GM19240 (cell line): ENCODE data around the gene HSPBP1.
A peak's percentile ranks its signal among the peaks of the same experiment; 100 is the strongest.

Experiments
- DNase-seq: peaks from one replicate; pipeline ENCODE4 v3.0.0; 2011; ENCODE audit warnings: low spot score; ENCODE audit not compliant: insufficient read length

HSPBP1 gene

GRCh38 chr19:55275851-55276719, 3.8 kb downstream of the HSPBP1 start:
- no peak for DNase-seq

GRCh38 chr19:55273978-55274707, 5.8 kb downstream of the HSPBP1 start:
- no peak for DNase-seq

GRCh38 chr19:55272142-55272541, 7.8 kb downstream of the HSPBP1 start:
- DNase-seq: no peak

GRCh38 chr19:55270172-55270942, 9.6 kb downstream of the HSPBP1 start:
- no peak for DNase-seq

- DNase-seq: no peak
Measured at GRCh38 chr19:55269299-55269698, 10.6 kb downstream of the HSPBP1 start.

- DNase-seq: no peak
Measured at GRCh38 chr19:55266840-55267239, 13.1 kb downstream of the HSPBP1 start.

GRCh38 chr19:55266404-55266803, 13.5 kb downstream of the HSPBP1 start:
- DNase-seq: no peak

- DNase-seq: no peak
Measured at GRCh38 chr19:55265723-55266386, 14.1 kb downstream of the HSPBP1 start.

GRCh38 chr19:55265173-55265572, 14.7 kb downstream of the HSPBP1 start:
- DNase-seq: no peak

GRCh38 chr19:55264531-55264930, 15.4 kb downstream of the HSPBP1 start:
- no peak for DNase-seq

- DNase-seq: no peak
Measured at GRCh38 chr19:55262359-55262758, 17.6 kb downstream of the HSPBP1 start.

- DNase-seq: no peak
Measured at GRCh38 chr19:55261671-55262126, 18.2 kb downstream of the HSPBP1 start.

- no peak for DNase-seq
Measured at GRCh38 chr19:55259540-55260210, 20.2 kb downstream of the HSPBP1 start.

- DNase-seq: peak; percentile 96
Measured at GRCh38 chr19:55258828-55259539, 20.9 kb downstream of the HSPBP1 start, which contains the start of gene PPP6R1. Gene PPP6R1 (minus strand): TSS chr19:55259017. CDS start chr19:55247103, 11,914 bp downstream.

GRCh38 chr19:55258476-55258827, 21.5 kb downstream of the HSPBP1 start:
- no peak for DNase-seq

- no peak for DNase-seq
Measured at GRCh38 chr19:55257461-55258420, 22.2 kb downstream of the HSPBP1 start.

- no peak for DNase-seq
Measured at GRCh38 chr19:55256562-55257460, 23.1 kb downstream of the HSPBP1 start.
